GM12878 (cell line): ENCODE data around the gene ARCN1. TPM values are rescaled to one million over a fixed set of nuclear protein-coding genes. Genes with fewer than 3 reads are reported as not detected.
A peak's percentile ranks its signal among the peaks of the same experiment; 100 is the strongest.

Experiments used
- BRCA1 ChIP-seq: IDR thresholded peaks from 2 replicates; pipeline ENCODE4 v1.6.1; 2011; ENCODE audit warnings: low read depth, low read length, improper control_type of control experiment
- CBX3 ChIP-seq: fragments of 200-600 bp; sonication (generic); IDR thresholded peaks from 2 replicates; pipeline ENCODE4 v1.6.1; 2016; ENCODE audit warnings: low read depth, borderline replicate concordance
- CREB1 ChIP-seq: IDR thresholded peaks from 2 replicates; pipeline ENCODE4 v1.6.1; 2012; ENCODE audit warnings: low read depth, mild to moderate bottlenecking, inconsistent platforms
- DPF2 ChIP-seq: fragments of 450-650 bp; IDR thresholded peaks from 2 replicates; pipeline ENCODE4 v1.6.1; 2017; ENCODE audit warnings: mild to moderate bottlenecking
- EGR1 ChIP-seq, 2 experiments: IDR thresholded peaks; 1 replicate in 1 of 2; 2 replicates in 1 of 2; pipeline ENCODE4 v1.6.1; 2011 to 2012; ENCODE audit warnings: low read depth in 2 of 2, low read length in 2 of 2, borderline replicate concordance in 1 of 2, mild to moderate bottlenecking in 1 of 2, moderate library complexity in 1 of 2
- NFYA ChIP-seq: IDR thresholded peaks from 2 replicates; pipeline ENCODE4 v1.6.1; 2011; ENCODE audit warnings: low read depth, mild to moderate bottlenecking, low read length, improper control_type of control experiment, borderline replicate concordance
- PAX5 ChIP-seq: IDR thresholded peaks from 2 replicates; pipeline ENCODE4 v1.6.1; 2011; ENCODE audit warnings: low read depth, low read length, borderline replicate concordance
- PML ChIP-seq: IDR thresholded peaks from 2 replicates; pipeline ENCODE4 v1.6.1; 2012; ENCODE audit warnings: low read length, inconsistent platforms
- POLR2AphosphoS2 ChIP-seq: IDR thresholded peaks from 2 replicates; pipeline ENCODE4 v1.6.1; 2011; ENCODE audit warnings: low read depth, mild to moderate bottlenecking, low read length, improper control_type of control experiment, moderate library complexity
- POLR2AphosphoS5 ChIP-seq: IDR thresholded peaks from 2 replicates; pipeline ENCODE4 v1.6.1; 2011; ENCODE audit warnings: mild to moderate bottlenecking, low read length, inconsistent platforms
- RCOR1 ChIP-seq: conservative IDR thresholded peaks from 2 replicates; pipeline ENCODE4 v1.6.1; 2012; ENCODE audit warnings: low read depth, low read length, improper control_type of control experiment
- SIN3A ChIP-seq: IDR thresholded peaks from 2 replicates; pipeline ENCODE4 v1.6.1; 2012; ENCODE audit warnings: low read depth, low read length, improper control_type of control experiment
- SUZ12 ChIP-seq: fragments of 200-600 bp; sonication (generic); IDR thresholded peaks from one replicate; pipeline ENCODE4 v1.6.1; 2018; ENCODE audit warnings: antibody characterized with exemption, mild to moderate bottlenecking; ENCODE audit not compliant: unreplicated experiment
- polyA plus RNA-seq, 11 experiments: library from polyadenylated mRNA; depleted of rRNA in 4 of 11; unstranded in 6 of 11; stranded (reverse) in 5 of 11; fragments of >200 nt; fragmentation: Nextera tagmentation in 4 of 11; fragmentation: Illumina TruSeq in 1 of 11; extraction: Ambion mirVana in 4 of 11; extraction: Trizol in 1 of 11; gene quantifications; 1 replicate in 1 of 11; 2 replicates in 10 of 11; pipeline versions ENCODE4 v1.2.1 to v1.2.3, GENCODE V29; 2011 to 2016; ENCODE audit warnings: inconsistent platforms in 2 of 11, missing spikeins in 2 of 11, low read depth in 1 of 11
- total RNA-seq, 4 experiments: library from RNA; depleted of rRNA in 3 of 4; stranded (reverse); fragments of >200 nt in 3 of 4; fragmentation: Illumina TruSeq in 1 of 4; extraction: Trizol in 1 of 4; gene quantifications; 2 replicates each; pipeline versions ENCODE4 v1.2.1 to v1.2.3, GENCODE V29; 2013 to 2021
- TF ChIP-seq, protein P1 (sequence below): IDR thresholded peaks from 2 replicates; pipeline ENCODE4 v1.6.1; 2011; ENCODE audit warnings: low read depth, mild to moderate bottlenecking, low read length, moderate library complexity, borderline replicate concordance; ENCODE audit errors: extremely low read depth
- TF ChIP-seq, protein P2 (sequence below): fragments of 450-650 bp; IDR thresholded peaks from 2 replicates; pipeline ENCODE4 v1.6.1; 2018; ENCODE audit warnings: borderline replicate concordance, mild to moderate bottlenecking; ENCODE audit not compliant: partially characterized antibody
- TF ChIP-seq, protein P3 (sequence below): fragments of 450-650 bp; IDR thresholded peaks from 2 replicates; pipeline ENCODE4 v1.6.1; 2017; ENCODE audit warnings: mild to moderate bottlenecking, moderate library complexity
- TF ChIP-seq, protein P4 (sequence below): fragments of 450-650 bp; IDR thresholded peaks from 2 replicates; pipeline ENCODE4 v1.6.1; 2016; ENCODE audit warnings: mild to moderate bottlenecking

The ARCN1 gene
- total and polyA plus RNA-seq, 10 of the 15 experiments (the other 5 are each of a cell fraction or from before 2014, with no cell fraction given): 33.3 to 172 (median 106) TPM

DNA sequence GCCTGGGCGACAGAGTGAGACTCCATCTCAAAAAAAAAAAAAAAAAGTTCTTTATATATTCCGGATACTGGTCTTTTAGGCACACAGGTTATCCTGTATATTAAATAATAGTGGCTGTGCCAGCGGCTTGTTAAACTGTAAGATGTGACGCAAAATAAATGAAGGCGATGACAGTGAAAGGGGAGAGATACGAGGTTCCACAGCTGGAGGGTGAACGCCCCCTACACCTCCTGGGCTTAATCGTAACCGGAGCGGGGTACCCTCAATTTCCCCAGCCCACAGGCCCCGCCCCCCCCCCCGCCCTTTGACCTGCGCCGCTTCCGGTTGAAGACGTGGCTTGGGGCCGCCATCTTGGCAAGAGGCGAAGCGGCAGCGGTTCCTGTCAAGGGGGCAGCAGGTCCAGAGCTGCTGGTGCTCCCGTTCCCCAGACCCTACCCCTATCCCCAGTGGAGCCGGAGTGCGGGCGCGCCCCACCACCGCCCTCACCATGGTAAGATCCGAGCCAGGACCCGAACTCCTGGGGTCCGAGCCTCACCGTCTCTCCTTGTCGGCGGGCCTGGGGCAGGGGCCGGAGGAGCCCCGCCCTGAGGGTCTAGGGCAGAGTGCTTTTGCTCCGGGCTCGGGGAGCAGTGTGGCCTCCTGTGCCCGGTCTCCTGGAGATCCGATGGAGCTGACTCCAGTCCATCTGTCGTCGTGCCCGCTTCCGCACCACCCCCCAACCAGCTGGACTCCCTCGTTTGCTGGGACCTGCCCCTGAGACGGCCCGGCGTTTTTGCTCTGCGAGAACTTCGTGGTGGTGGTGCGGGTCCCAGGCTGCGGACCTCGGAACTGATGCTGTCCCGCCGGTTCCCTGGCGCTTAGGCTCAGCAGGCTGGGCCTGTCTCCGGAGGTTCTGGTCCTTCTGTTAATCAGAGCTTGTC is at the start of gene ARCN1 (continued):
- TF ChIP-seq POLR2AphosphoS2: peak; percentile 91
- TF ChIP-seq, protein P1, sequence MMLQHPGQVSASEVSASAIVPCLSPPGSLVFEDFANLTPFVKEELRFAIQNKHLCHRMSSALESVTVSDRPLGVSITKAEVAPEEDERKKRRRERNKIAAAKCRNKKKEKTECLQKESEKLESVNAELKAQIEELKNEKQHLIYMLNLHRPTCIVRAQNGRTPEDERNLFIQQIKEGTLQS: no peak
- TF ChIP-seq SIN3A: no peak; the same call in 1 of the 2 replicates
- no peak for TF ChIP-seq RCOR1
- TF ChIP-seq PML: peak; percentile 54; the same call in 1 of the 2 replicates
- TF ChIP-seq DPF2: 0 out of 2 replicates have a peak, but pooled peaks have one; percentile 16
- no peak for TF ChIP-seq SUZ12
- TF ChIP-seq EGR1 (IDR thresholded peaks at IDR 0.05; ENCODE audit: borderline replicate concordance in 1 of 2, low read depth in 2 of 2, low read length in 2 of 2): no peak; a peak in 1 of 3 replicates
- no peak for TF ChIP-seq NFYA
- no peak for TF ChIP-seq PAX5
- TF ChIP-seq CREB1: 0 out of 2 replicates have a peak, but pooled peaks have one; percentile 26
- TF ChIP-seq CBX3: no peak
- TF ChIP-seq, protein P2, sequence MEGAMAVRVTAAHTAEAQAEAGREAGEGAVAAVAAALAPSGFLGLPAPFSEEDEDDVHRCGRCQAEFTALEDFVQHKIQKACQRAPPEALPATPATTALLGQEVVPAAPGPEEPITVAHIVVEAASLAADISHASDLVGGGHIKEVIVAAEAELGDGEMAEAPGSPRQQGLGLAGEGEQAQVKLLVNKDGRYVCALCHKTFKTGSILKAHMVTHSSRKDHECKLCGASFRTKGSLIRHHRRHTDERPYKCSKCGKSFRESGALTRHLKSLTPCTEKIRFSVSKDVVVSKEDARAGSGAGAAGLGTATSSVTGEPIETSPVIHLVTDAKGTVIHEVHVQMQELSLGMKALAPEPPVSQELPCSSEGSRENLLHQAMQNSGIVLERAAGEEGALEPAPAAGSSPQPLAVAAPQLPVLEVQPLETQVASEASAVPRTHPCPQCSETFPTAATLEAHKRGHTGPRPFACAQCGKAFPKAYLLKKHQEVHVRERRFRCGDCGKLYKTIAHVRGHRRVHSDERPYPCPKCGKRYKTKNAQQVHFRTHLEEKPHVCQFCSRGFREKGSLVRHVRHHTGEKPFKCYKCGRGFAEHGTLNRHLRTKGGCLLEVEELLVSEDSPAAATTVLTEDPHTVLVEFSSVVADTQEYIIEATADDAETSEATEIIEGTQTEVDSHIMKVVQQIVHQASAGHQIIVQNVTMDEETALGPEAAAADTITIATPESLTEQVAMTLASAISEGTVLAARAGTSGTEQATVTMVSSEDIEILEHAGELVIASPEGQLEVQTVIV: no peak
- TF ChIP-seq, protein P3, sequence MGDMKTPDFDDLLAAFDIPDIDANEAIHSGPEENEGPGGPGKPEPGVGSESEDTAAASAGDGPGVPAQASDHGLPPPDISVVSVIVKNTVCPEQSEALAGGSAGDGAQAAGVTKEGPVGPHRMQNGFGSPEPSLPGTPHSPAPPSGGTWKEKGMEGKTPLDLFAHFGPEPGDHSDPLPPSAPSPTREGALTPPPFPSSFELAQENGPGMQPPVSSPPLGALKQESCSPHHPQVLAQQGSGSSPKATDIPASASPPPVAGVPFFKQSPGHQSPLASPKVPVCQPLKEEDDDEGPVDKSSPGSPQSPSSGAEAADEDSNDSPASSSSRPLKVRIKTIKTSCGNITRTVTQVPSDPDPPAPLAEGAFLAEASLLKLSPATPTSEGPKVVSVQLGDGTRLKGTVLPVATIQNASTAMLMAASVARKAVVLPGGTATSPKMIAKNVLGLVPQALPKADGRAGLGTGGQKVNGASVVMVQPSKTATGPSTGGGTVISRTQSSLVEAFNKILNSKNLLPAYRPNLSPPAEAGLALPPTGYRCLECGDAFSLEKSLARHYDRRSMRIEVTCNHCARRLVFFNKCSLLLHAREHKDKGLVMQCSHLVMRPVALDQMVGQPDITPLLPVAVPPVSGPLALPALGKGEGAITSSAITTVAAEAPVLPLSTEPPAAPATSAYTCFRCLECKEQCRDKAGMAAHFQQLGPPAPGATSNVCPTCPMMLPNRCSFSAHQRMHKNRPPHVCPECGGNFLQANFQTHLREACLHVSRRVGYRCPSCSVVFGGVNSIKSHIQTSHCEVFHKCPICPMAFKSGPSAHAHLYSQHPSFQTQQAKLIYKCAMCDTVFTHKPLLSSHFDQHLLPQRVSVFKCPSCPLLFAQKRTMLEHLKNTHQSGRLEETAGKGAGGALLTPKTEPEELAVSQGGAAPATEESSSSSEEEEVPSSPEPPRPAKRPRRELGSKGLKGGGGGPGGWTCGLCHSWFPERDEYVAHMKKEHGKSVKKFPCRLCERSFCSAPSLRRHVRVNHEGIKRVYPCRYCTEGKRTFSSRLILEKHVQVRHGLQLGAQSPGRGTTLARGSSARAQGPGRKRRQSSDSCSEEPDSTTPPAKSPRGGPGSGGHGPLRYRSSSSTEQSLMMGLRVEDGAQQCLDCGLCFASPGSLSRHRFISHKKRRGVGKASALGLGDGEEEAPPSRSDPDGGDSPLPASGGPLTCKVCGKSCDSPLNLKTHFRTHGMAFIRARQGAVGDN: 0 out of 2 replicates have a peak, but pooled peaks have one; percentile 19
- TF ChIP-seq, protein P4, sequence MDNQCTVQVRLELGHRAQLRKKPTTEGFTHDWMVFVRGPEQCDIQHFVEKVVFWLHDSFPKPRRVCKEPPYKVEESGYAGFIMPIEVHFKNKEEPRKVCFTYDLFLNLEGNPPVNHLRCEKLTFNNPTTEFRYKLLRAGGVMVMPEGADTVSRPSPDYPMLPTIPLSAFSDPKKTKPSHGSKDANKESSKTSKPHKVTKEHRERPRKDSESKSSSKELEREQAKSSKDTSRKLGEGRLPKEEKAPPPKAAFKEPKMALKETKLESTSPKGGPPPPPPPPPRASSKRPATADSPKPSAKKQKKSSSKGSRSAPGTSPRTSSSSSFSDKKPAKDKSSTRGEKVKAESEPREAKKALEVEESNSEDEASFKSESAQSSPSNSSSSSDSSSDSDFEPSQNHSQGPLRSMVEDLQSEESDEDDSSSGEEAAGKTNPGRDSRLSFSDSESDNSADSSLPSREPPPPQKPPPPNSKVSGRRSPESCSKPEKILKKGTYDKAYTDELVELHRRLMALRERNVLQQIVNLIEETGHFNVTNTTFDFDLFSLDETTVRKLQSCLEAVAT: no peak
- TF ChIP-seq BRCA1: no peak
- TF ChIP-seq POLR2AphosphoS5: peak; percentile 86; the same call in 1 of the 2 replicates
